Esophagus squamous epithelium (tissue), 5 donors: ENCODE results near the gene UBE2QL1. TPM values are rescaled to one million over a fixed set of nuclear protein-coding genes. Genes with fewer than 3 reads are reported as not detected.
A peak's percentile ranks its signal among the peaks of the same experiment; 100 is the strongest.

Source experiments
- DNase-seq: peaks from one replicate; lab custom pipeline; 2025; lab: John Stamatoyannopoulos, UW
- H3K27ac ChIP-seq, 4 donors: fragments of 200-600 bp; sonication (generic); one replicate each; pipeline ENCODE4 v1.5.1; 2016 to 2019; ENCODE audit warnings: mild to moderate bottlenecking in 1 of 4
- H3K27me3 ChIP-seq, 4 donors: fragments of 200-600 bp; sonication (generic); 1 replicate in 3 of 4; 2 replicates in 1 of 4; pipeline versions ENCODE4 v1.5.1 to v1.6.0; 2017 to 2021; ENCODE audit warnings: antibody characterized with exemption in 1 of 4
- H3K36me3 ChIP-seq, 3 donors: fragments of 200-600 bp; sonication (generic); one replicate each; pipeline ENCODE4 v1.5.1; 2016 to 2019
- H3K4me1 ChIP-seq, 3 donors: fragments of 200-600 bp; sonication (generic); one replicate each; pipeline ENCODE4 v1.5.1; 2017 to 2019
- H3K4me3 ChIP-seq, 4 donors: fragments of 200-600 bp; sonication (generic); 1 replicate in 3 of 4; 2 replicates in 1 of 4; pipeline ENCODE4 v1.5.1; 2016 to 2019; ENCODE audit warnings: mild to moderate bottlenecking in 2 of 4, moderate library complexity in 1 of 4
- H3K9me3 ChIP-seq, 3 donors: fragments of 200-600 bp; sonication (generic); one replicate each; pipeline ENCODE4 v1.5.1; 2016 to 2019
- CTCF ChIP-seq, 6 experiments: fragments of 450-650 bp in 4 of 6; fragments of 200-600 bp in 2 of 6; sonication (generic) in 2 of 6; IDR thresholded peaks; one replicate each; pipeline ENCODE4 v1.5.1; 2016 to 2019; ENCODE audit warnings: antibody characterized with exemption in 6 of 6, mild to moderate bottlenecking in 4 of 6, moderate library complexity in 4 of 6
- POLR2A ChIP-seq, 4 donors: fragments of 450-650 bp; IDR thresholded peaks; one replicate each; pipeline ENCODE4 v1.6.1; 2017; ENCODE audit warnings: antibody characterized with exemption in 4 of 4, mild to moderate bottlenecking in 4 of 4, moderate library complexity in 3 of 4
- WGBS, 2 donors: methylation state at CpG; one replicate each; pipeline ENCODE4 v1.1.5; 2018; 5-methylcytosine and 5-hydroxymethylcytosine counted together
- intact Hi-C: fragments of 100-400 bp; cut with DNase I; formaldehyde crosslinking; loops from one replicate; pipeline ENCODE4 v1.15.0; 2022
- total RNA-seq, 4 donors: library from RNA; depleted of rRNA; stranded (reverse); fragments of >200 nt; gene quantifications; one replicate each; pipeline ENCODE4 v1.1.0, GENCODE V29; 2016
- donor health status: DM: yes; HTN: yes; CAD: no.

UBE2QL1 gene
- total RNA-seq, 4 donors from 2014 or later, result 0.27 to 1.5 (median 0.33) TPM

GRCh38 chr5:6449465-6450158 is 953 bp downstream of the UBE2QL1 start:
- TF ChIP-seq POLR2A (IDR thresholded peaks at IDR 0.05) (no peak), CTCF (IDR thresholded peaks at IDR 0.05) (no peak)
- H3K36me3 ChIP-seq, result no peaks in the 10 kb centered on the region
- no peaks in the 10 kb centered on the region for H3K9me3 ChIP-seq
- H3K27me3 ChIP-seq, result peaks cover 0 to 65% (median 5%) of the 10 kb centered on the region in 4 donors
- intact Hi-C loops, result no loop called here
- no peak for DNase-seq
- 16 to 19% methylated on average over 11 to 13 of the region's 15 CpGs for WGBS, 2 donors
- peak overlapping the region; percentile 16 to 68 (median 43) for H3K4me3 ChIP-seq
- peaks cover 0 to 13% (median 6%) of the 10 kb centered on the region in 3 donors for H3K4me1 ChIP-seq
- H3K27ac ChIP-seq, result no peak overlapping the region

DNA sequence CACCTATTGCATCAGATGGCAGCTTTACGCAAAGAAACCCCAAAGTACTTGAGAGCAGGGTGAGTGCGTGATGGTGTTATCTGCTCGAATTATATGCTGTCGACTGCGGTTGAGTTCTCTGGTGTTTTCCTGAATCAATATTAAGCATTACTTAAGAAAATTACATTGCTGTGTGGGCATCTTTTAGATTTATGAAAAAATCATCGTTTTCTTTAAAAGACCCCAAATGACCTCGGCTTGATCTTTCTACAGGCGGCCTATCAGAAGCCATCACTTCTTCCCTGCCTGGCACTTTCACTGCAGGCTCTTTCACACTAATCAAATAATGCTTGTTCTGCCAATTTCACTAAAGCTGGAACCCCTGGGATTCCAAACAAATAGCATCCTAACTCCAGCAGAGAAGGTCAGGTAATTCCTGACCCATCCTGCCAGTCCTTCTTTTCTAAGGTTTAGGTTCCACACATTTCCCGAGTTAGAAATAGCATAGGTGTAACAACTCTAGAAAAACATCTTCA is 1.7 kb downstream of the UBE2QL1 start:
- H3K27ac ChIP-seq, result no peak overlapping the region
- no peaks in the 10 kb centered on the region for H3K9me3 ChIP-seq
- intact Hi-C loops, result no loop called here
- no peak for TF ChIP-seq CTCF (IDR thresholded peaks at IDR 0.05)
- TF ChIP-seq POLR2A (IDR thresholded peaks at IDR 0.05), result no peak
- H3K4me3 ChIP-seq, result peak overlapping the region in 1 of 4 donors; percentile 68
- peaks cover 0 to 73% (median 5%) of the 10 kb centered on the region in 4 donors for H3K27me3 ChIP-seq
- H3K4me1 ChIP-seq, result peaks cover 0 to 13% (median 6%) of the 10 kb centered on the region in 3 donors
- DNase-seq, result no peak
- no peaks in the 10 kb centered on the region for H3K36me3 ChIP-seq
- 50 to 54% methylated on average over 9 of the region's 9 CpGs for WGBS, 2 donors

DNA sequence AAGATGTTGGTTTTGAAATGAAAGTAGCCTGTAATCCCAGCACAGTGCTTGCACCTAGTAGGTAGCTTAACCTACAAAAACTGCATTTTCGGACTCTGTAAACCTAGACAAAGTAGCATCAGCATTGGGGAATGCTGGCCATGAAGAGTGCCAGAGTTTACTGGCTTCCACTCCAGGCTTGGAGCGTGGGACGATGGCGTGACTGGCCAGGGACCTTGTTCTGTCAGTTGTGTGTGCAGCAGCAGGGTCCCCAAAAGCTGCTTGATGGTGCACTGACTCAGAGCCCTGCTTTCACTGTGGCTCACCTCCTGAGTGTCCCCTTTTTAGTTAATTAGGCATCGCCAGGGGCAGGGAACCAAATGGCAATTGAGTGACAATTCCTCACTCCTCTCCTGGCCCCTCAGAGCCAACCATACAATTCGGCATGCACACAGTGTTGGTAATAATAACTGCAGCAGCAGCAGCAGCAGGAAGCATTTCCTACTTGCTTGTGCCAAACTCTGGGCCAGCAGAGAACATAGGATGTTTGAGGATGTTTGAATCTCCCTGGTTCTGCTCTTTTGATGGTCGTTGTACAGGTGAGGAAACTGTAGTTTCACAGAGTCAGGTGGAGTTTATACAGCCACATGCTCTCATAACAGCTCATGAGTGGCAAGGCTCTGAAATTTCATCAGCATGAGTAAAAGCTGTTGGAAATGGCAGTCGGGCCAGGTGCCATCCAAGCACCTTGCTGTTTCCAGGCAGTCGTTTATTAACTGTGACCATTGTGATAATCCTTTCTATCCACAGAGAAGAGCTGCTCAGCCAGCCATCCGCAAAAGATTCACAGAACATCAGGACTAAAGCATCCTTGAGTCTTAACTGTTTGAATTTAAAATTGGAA is 4.2 kb downstream of the UBE2QL1 start:
- no peak for DNase-seq
- intact Hi-C loops, result no loop called here
- TF ChIP-seq POLR2A (IDR thresholded peaks at IDR 0.05) (no peak), CTCF (IDR thresholded peaks at IDR 0.05) (no peak)
- no peak overlapping the region for H3K4me3 ChIP-seq
- 57 to 74% methylated on average over 6 to 9 of the region's 10 CpGs for WGBS, 2 donors
- H3K36me3 ChIP-seq, result no peaks in the 10 kb centered on the region
- no peaks in the 10 kb centered on the region for H3K9me3 ChIP-seq
- H3K27ac ChIP-seq, result no peak overlapping the region
- H3K4me1 ChIP-seq, result peaks cover 0 to 13% (median 6%) of the 10 kb centered on the region in 3 donors
- peaks cover 0 to 91% (median 5%) of the 10 kb centered on the region in 4 donors for H3K27me3 ChIP-seq

DNA sequence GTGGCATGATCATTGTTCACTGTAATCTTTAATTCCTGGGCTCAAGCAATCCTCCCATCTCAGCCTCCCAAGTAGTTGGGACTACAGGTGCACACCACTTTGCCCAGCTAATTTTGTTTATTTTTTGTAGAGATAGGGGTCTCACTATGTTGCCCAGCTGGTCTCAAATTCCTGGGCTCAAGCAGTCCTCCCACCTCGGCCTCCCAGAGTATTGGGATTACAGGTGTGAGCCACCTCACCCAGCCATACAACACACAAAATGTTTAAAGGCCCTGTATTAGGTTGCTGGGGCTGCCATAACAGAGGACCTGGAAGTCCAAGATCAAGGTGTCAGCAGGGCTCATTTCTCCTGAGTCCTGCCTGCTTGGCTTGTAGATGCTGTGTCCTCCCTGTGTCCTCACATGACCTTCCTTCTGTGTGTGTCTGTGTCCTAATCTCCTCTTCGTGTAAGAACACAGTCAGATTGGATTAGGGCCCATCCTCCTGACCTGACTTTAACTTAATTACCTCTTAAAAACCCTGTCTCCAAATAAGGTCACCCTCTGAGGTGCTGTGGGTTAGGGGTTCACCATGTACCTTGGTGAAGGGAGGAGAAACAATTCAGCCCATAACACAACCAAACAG is 5.4 kb downstream of the UBE2QL1 start:
- Histone ChIP-seq H3K27ac (peak overlapping the region in 1 of 4 donors; percentile 0), H3K4me3 (no peak overlapping the region), H3K27me3 (peaks cover 0 to 81% (median 5%) of the 10 kb centered on the region in 4 donors), H3K4me1 (peaks cover 0 to 9% (median 4%) of the 10 kb centered on the region in 3 donors), H3K36me3 (no peaks in the 10 kb centered on the region), H3K9me3 (no peaks in the 10 kb centered on the region)
- 38 to 69% methylated on average over 2 of the region's 2 CpGs for WGBS, 2 donors
- intact Hi-C loops, result no loop called here
- TF ChIP-seq CTCF (IDR thresholded peaks at IDR 0.05), result no peak
- TF ChIP-seq POLR2A (IDR thresholded peaks at IDR 0.05), result no peak
- DNase-seq, result no peak
